PC-9 (cell line): Measurements from ENCODE around the gene EDRF1. TPM values are rescaled to one million over a fixed set of nuclear protein-coding genes. Genes with fewer than 3 reads are reported as not detected.

Experiments used
- BruUV-seq: library from RNA; stranded (reverse); fragments of 400-500 nt; replicated peaks from 2 replicates; lab custom pipeline; 2021; lab: Mats Ljungman, UMichigan
- CTCF ChIA-PET: fragments of 300-600 bp; sonication (Branson Sonifier 250); formaldehyde crosslinking; loops from one replicate; lab custom pipeline; 2022; ENCODE audit warnings: antibody characterized with exemption; lab: Charles Lee
- POLR2A ChIA-PET: fragments of 300-600 bp; sonication (Branson Sonifier 250); formaldehyde crosslinking; loops from one replicate; lab custom pipeline; 2022; ENCODE audit warnings: antibody characterized with exemption; ENCODE audit not compliant: unreplicated experiment; lab: Charles Lee
- DNase-seq, 2 experiments: peaks; one replicate each; pipeline versions ENCODE4 v3.0.0 to v3.0.0-alpha.2; 2015 to 2022; ENCODE audit warnings: mixed read lengths in 1 of 2
- H2AFZ ChIP-seq: fragments of 200-600 bp; sonication (generic); 2 replicates; pipeline ENCODE4 v1.8.1; 2017; ENCODE audit warnings: antibody characterized with exemption
- H3F3A ChIP-seq: fragments of 200-600 bp; sonication (generic); 2 replicates; pipeline ENCODE4 v1.8.1; 2017; ENCODE audit warnings: antibody characterized with exemption, mild to moderate bottlenecking, low read depth; ENCODE audit not compliant: insufficient read depth
- H3K27ac ChIP-seq: fragments of 200-600 bp; sonication (generic); 2 replicates; pipeline ENCODE4 v1.6.1; 2016; ENCODE audit warnings: mixed run types
- H3K27me3 ChIP-seq: fragments of 200-600 bp; sonication (generic); 2 replicates; pipeline ENCODE4 v1.6.1; 2016; ENCODE audit warnings: low read depth, mixed run types; ENCODE audit not compliant: insufficient read depth
- H3K36me3 ChIP-seq: fragments of 200-600 bp; sonication (generic); 2 replicates; pipeline ENCODE4 v1.6.1; 2016; ENCODE audit warnings: low read depth, mixed run types
- H3K4me1 ChIP-seq: fragments of 200-600 bp; sonication (generic); replicated peaks from 2 replicates; pipeline ENCODE4 v1.6.1; 2016; ENCODE audit warnings: mixed run types; ENCODE audit not compliant: insufficient read depth
- H3K4me2 ChIP-seq: fragments of 200-600 bp; sonication (generic); 2 replicates; pipeline ENCODE4 v1.6.1; 2017; ENCODE audit warnings: mixed run types
- H3K4me3 ChIP-seq: fragments of 200-600 bp; sonication (generic); 2 replicates; pipeline ENCODE4 v1.6.1; 2016; ENCODE audit warnings: mixed run types
- H3K79me2 ChIP-seq: fragments of 200-600 bp; sonication (generic); 2 replicates; pipeline ENCODE4 v1.6.1; 2017; ENCODE audit warnings: low read depth, mixed run types
- H3K9me2 ChIP-seq: fragments of 200-600 bp; sonication (generic); 2 replicates; pipeline ENCODE4 v1.8.1; 2017; ENCODE audit warnings: mild to moderate bottlenecking; ENCODE audit not compliant: insufficient read depth
- H3K9me3 ChIP-seq: fragments of 200-600 bp; sonication (generic); 2 replicates; pipeline ENCODE4 v1.8.1; 2016; ENCODE audit warnings: low read depth; ENCODE audit not compliant: insufficient read depth
- H4K20me1 ChIP-seq: fragments of 200-600 bp; sonication (generic); 2 replicates; pipeline ENCODE4 v1.8.1; 2017; ENCODE audit not compliant: insufficient read depth
- CTCF ChIP-seq: fragments of 200-600 bp; sonication (generic); conservative IDR thresholded peaks from 2 replicates; pipeline ENCODE4 v1.6.1; 2017; ENCODE audit warnings: mixed run types, antibody characterized with exemption, mild to moderate bottlenecking, moderate library complexity
- EZH2 ChIP-seq: fragments of 200-600 bp; sonication (generic); IDR thresholded peaks from 2 replicates; pipeline ENCODE4 v1.8.0; 2017; ENCODE audit warnings: antibody characterized with exemption, low read depth
- intact Hi-C: fragments of 100-400 bp; cut with micrococcal nuclease; formaldehyde crosslinking; loops from one replicate; pipeline ENCODE4 v1.10.0; 2022; ENCODE audit not compliant: unreplicated experiment
- total RNA-seq: library from RNA; stranded (reverse); gene quantifications from 2 replicates; pipeline ENCODE4 v1.2.3, GENCODE V29; 2021

EDRF1 gene
- total RNA-seq, 1 experiment from 2014 or later = 21.7 TPM

- H3K27ac ChIP-seq = no peak overlapping the region
These were observed 1.5 kb downstream of the EDRF1 start for GRCh38 chr10:125721035-125721434.

DNA sequence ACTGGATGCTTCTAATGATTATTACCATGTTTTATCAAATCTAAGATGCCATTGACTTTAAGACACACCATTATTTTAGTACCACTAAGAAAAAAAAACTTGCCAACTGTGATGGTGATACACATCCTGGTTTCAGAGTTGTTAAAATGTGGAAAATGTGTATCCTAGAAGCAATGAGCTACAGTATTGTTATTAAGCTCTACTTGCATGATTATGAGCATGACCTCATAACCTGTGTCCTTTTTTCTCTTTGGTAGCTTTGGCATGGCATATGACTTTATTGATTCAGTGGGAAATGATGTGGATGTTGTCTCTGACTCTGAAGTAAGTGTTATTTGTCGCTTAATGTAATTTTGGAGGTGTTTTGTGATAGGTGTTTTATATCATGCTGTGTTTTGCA lies 3.3 kb downstream of the EDRF1 start:
- no peak overlapping the region for H2AFZ ChIP-seq
- H3K79me2 ChIP-seq = peaks cover 39% of the 10 kb centered on the region
- no peak overlapping the region for H3K27ac ChIP-seq
- no peaks in the 10 kb centered on the region for H3K27me3 ChIP-seq
- H3K36me3 ChIP-seq = peaks cover 35% of the 10 kb centered on the region
- intact Hi-C loops = no loop called here
- H3K9me2 ChIP-seq = no peaks in the 10 kb centered on the region
- no peak overlapping the region for H3K4me2 ChIP-seq
- H3K4me3 ChIP-seq = no peak overlapping the region
- no TSS peak for BruUV-seq
- ChIA-PET CTCF (no interaction called here), POLR2A (no interaction called here)
- peaks cover 3% of the 10 kb centered on the region; the same call in 1 of the 2 replicates for H3F3A ChIP-seq
- peaks cover 5% of the 10 kb centered on the region; the same call in 1 of the 2 replicates for H3K9me3 ChIP-seq
- no peaks in the 10 kb centered on the region for H4K20me1 ChIP-seq
- DNase-seq = no peak
- TF ChIP-seq EZH2 = no peak
- no peak for TF ChIP-seq CTCF
- peaks cover 12% of the 10 kb centered on the region for H3K4me1 ChIP-seq

More at GRCh38 chr10:125721035-125721434, 1.5 kb downstream of the EDRF1 start:
- intact Hi-C loops = no loop called here
- Histone ChIP-seq H3F3A (peaks cover 3% of the 10 kb centered on the region; the same call in 1 of the 2 replicates), H4K20me1 (no peaks in the 10 kb centered on the region), H3K4me3 (peak overlapping the region; percentile 98; the same call in 1 of the 2 replicates), H3K9me2 (no peaks in the 10 kb centered on the region), H3K4me1 (peaks cover 12% of the 10 kb centered on the region), H3K27me3 (no peaks in the 10 kb centered on the region), H3K9me3 (peaks cover 10% of the 10 kb centered on the region), H3K79me2 (peaks cover 39% of the 10 kb centered on the region), H2AFZ (no peak overlapping the region), H3K36me3 (peaks cover 25% of the 10 kb centered on the region), H3K4me2 (peak overlapping the region; percentile 85)
- DNase-seq = no peak
- POLR2A ChIA-PET = no interaction called here
- no peak for TF ChIP-seq CTCF
- CTCF ChIA-PET = no interaction called here
- BruUV-seq = no TSS peak

GRCh38 chr10:125726914-125727313 lies 7.4 kb downstream of the EDRF1 start:
- peaks cover 46% of the 10 kb centered on the region for H3K36me3 ChIP-seq

More at GRCh38 chr10:125726914-125727313, 7.4 kb downstream of the EDRF1 start:
- Histone ChIP-seq H3K9me2 (no peaks in the 10 kb centered on the region), H3K4me2 (no peak overlapping the region), H3K9me3 (no peaks in the 10 kb centered on the region), H3K4me1 (no peaks in the 10 kb centered on the region), H3F3A (no peaks in the 10 kb centered on the region), H2AFZ (no peak overlapping the region), H3K27me3 (no peaks in the 10 kb centered on the region), H4K20me1 (no peaks in the 10 kb centered on the region), H3K4me3 (no peak overlapping the region), H3K79me2 (0 out of 2 replicates have a peak, but pooled peaks cover 12% of the 10 kb centered on the region), H3K27ac (no peak overlapping the region)
- CTCF ChIA-PET = no interaction called here
- TF ChIP-seq EZH2 = no peak
- TF ChIP-seq CTCF = no peak
- DNase-seq = no peak
- intact Hi-C loops = no loop called here
- POLR2A ChIA-PET = no interaction called here
- no TSS peak for BruUV-seq
